CD4-positive, alpha-beta T cell treated with Interleukin-6 at 100 ng/mL for 8 hours (primary cell): Measurements from ENCODE around the gene FDCSP.
"Not testable (repeated sequence)": the region's sequence is repeated elsewhere in the genome, so short reads cannot be mapped to it uniquely, and the experiment has no call there.

Source experiments
- DNase-seq: peaks from one replicate; pipeline ENCODE4 v3.0.0-alpha.2; 2020; ENCODE audit warnings: mixed read lengths, low spot score

FDCSP gene

GRCh38 chr4:70239884-70240591 lies 14.1 kb downstream of the FDCSP start:
- no peak for DNase-seq

- not testable (repeated sequence) for DNase-seq
Observed at GRCh38 chr4:70242297-70242696, 16.4 kb downstream of the FDCSP start, which contains the start of gene CSN3. CSN3 (plus strand) TSS chr4:70242597; CDS start chr4:70244820, 2,223 bp downstream.

DNA sequence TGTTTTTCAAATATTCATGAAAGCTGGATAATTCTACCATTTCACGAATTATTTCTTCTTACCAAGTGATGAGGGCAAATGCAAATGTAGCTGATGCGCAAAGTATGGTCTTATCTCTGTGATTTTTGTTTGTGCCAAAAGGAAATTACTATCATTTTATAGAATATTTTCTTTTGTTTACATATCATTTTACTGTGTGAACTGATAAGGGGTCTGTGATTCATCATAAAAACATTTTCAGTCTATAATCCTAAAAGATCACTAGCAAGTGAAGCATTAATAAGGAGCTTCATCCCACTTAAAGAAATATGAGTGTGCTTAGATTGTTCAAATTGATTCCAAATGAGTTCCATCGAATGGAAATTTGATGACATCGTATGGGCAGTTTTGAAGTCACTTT lies 17.2 kb downstream of the FDCSP start:
- no peak for DNase-seq

DNA sequence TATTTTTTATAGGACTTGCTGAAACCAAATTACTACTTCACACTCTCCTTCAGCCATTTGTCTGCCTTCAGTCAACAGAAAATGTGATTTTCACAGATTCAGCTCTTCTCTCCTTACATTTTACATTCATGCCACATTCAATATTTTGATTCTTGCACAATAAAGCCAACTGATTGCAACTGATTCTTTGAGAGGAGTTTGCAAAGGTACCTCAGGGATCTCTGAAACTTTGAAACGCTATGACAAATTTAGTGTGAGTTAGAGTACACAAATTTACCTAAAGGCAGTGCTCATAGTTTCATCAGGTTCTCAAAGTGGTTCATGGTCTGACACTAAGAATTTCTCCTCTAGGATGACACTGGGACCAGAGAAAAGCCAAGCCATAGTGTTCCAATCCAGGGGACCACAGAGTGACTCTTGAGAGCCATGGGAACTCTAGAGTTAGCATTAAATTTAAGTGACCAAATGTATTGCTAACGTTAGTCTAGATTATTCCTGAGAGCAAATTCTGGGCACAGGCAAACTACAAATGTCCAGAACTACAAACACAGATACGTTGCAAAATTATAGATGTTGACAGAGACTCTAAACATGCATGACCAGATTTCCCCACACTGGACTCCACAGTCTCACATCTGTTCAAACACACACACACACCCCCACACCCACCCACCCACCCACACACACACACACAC lies 25.5 kb downstream of the FDCSP start:
- no peak for DNase-seq

- DNase-seq = no peak
Observed at GRCh38 chr4:70251945-70252277, 26.0 kb downstream of the FDCSP start.

DNA sequence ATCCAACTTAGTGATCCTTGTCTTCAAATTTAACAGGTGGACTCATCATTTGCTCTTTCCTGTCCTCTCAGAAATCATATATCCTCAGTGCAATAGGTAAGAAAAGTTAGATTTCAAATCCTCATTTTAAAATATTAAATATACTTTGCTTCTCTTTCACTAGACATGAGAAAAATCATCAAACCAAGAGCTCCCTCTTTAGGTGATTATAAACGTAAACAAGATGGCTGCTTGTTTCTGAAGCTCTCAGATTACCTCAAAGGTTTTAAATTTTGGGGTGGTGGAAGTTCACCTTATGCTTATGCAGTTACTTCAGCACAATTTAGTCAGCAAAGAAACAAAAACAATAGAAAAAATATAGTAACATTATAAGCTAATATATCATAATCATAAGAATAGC lies 43.8 kb downstream of the FDCSP start:
- DNase-seq = no peak

DNA sequence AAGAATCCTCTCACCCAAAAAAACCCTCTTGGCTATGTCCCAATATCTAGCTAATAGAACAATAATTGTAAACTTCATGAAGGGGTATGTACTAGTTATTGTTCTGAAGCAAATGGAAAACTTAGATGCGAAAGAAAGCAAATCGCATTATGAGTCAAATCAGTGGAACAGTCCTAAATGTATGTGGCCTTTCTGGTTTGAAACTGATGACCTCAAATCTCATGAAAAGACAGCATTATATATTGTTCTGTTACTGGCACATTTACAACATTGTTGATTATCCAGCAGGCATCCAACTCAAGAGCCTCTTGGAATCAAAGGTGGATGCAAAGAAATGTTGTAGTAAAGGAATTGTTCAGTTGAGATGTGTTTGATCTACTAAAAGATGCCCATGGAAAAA lies 51.2 kb downstream of the FDCSP start:
- no peak for DNase-seq

- DNase-seq = no peak
Observed at GRCh38 chr4:70280567-70280966, 54.6 kb downstream of the FDCSP start.
